ENCODE data around the gene HHIPL1.
A peak's percentile ranks its signal among the peaks of the same experiment; 100 is the strongest.

The HHIPL1 gene

GRCh38 chr14:99604278-99604765, 40.6 kb upstream of the HHIPL1 start:
- H3K9me3 ChIP-seq = no peaks in the 10 kb centered on the region
- H3K4me3 ChIP-seq = peak overlapping the region; percentile 76
- peaks cover 25% of the 10 kb centered on the region for H3K4me1 ChIP-seq
- DNase-seq (ENCODE audit: low spot score in 2 of 2) = peak; percentile 93 to 95
- no peaks in the 10 kb centered on the region for H3K27me3 ChIP-seq (ENCODE audit: low read depth)
- peaks cover 6% of the 10 kb centered on the region; the same call in 1 of the 2 replicates for H3K36me3 ChIP-seq (replicated peaks)
- in situ Hi-C loops (cut with MboI; ENCODE audit: low sequenced_read_pairs) = no loop called here

GRCh38 chr14:99604766-99605298, 40.1 kb upstream of the HHIPL1 start:
- peak overlapping the region; percentile 76 for H3K4me3 ChIP-seq
- H3K4me1 ChIP-seq = peaks cover 20% of the 10 kb centered on the region
- no peaks in the 10 kb centered on the region for H3K27me3 ChIP-seq (ENCODE audit: low read depth)
- DNase-seq (ENCODE audit: low spot score in 2 of 2) = peak in 1 of 2 experiments; percentile 74
- H3K36me3 ChIP-seq (replicated peaks) = peaks cover 6% of the 10 kb centered on the region; the same call in 1 of the 2 replicates
- no peaks in the 10 kb centered on the region for H3K9me3 ChIP-seq
- in situ Hi-C loops (cut with MboI; ENCODE audit: low sequenced_read_pairs) = no loop called here

- in situ Hi-C loops (cut with MboI; ENCODE audit: low sequenced_read_pairs) = no loop called here
- Histone ChIP-seq H3K27me3 (ENCODE audit: low read depth) (no peaks in the 10 kb centered on the region), H3K4me3 (peak overlapping the region; percentile 76), H3K36me3 (replicated peaks) (peaks cover 6% of the 10 kb centered on the region; the same call in 1 of the 2 replicates), H3K9me3 (no peaks in the 10 kb centered on the region), H3K4me1 (peaks cover 14% of the 10 kb centered on the region)
- peak; percentile 60 to 82 for DNase-seq (ENCODE audit: low spot score in 2 of 2)
Observed at GRCh38 chr14:99605299-99605961, 39.5 kb upstream of the HHIPL1 start.

GRCh38 chr14:99606359-99606758, 38.6 kb upstream of the HHIPL1 start:
- no peaks in the 10 kb centered on the region for H3K9me3 ChIP-seq
- peaks cover 6% of the 10 kb centered on the region; the same call in 1 of the 2 replicates for H3K36me3 ChIP-seq (replicated peaks)
- no peak overlapping the region for H3K4me3 ChIP-seq
- in situ Hi-C loops (cut with MboI; ENCODE audit: low sequenced_read_pairs) = no loop called here
- no peak for DNase-seq (ENCODE audit: low spot score in 2 of 2)
- no peaks in the 10 kb centered on the region for H3K27me3 ChIP-seq (ENCODE audit: low read depth)
- H3K4me1 ChIP-seq = peaks cover 6% of the 10 kb centered on the region

GRCh38 chr14:99608591-99608990, 36.3 kb upstream of the HHIPL1 start:
- H3K36me3 ChIP-seq (replicated peaks) = no peaks in the 10 kb centered on the region
- in situ Hi-C loops (cut with MboI; ENCODE audit: low sequenced_read_pairs) = no loop called here
- no peak overlapping the region for H3K4me3 ChIP-seq
- peaks cover 4% of the 10 kb centered on the region; the same call in 1 of the 2 replicates for H3K4me1 ChIP-seq
- no peaks in the 10 kb centered on the region for H3K9me3 ChIP-seq
- no peaks in the 10 kb centered on the region for H3K27me3 ChIP-seq (ENCODE audit: low read depth)
- no peak for DNase-seq (ENCODE audit: low spot score in 2 of 2)

- Histone ChIP-seq H3K4me1 (peaks cover 4% of the 10 kb centered on the region; the same call in 1 of the 2 replicates), H3K36me3 (replicated peaks) (no peaks in the 10 kb centered on the region), H3K4me3 (no peak overlapping the region), H3K9me3 (no peaks in the 10 kb centered on the region), H3K27me3 (ENCODE audit: low read depth) (no peaks in the 10 kb centered on the region)
- no peak for DNase-seq (ENCODE audit: low spot score in 2 of 2)
- in situ Hi-C loops (cut with MboI; ENCODE audit: low sequenced_read_pairs) = no loop called here
Observed at GRCh38 chr14:99609245-99610170, 35.4 kb upstream of the HHIPL1 start.

GRCh38 chr14:99611646-99612045, 33.3 kb upstream of the HHIPL1 start:
- no peak for DNase-seq (ENCODE audit: low spot score in 2 of 2)
- Histone ChIP-seq H3K4me3 (no peak overlapping the region), H3K4me1 (no peaks in the 10 kb centered on the region), H3K36me3 (replicated peaks) (no peaks in the 10 kb centered on the region), H3K27me3 (ENCODE audit: low read depth) (no peaks in the 10 kb centered on the region), H3K9me3 (no peaks in the 10 kb centered on the region)
- in situ Hi-C loops (cut with MboI; ENCODE audit: low sequenced_read_pairs) = no loop called here

- in situ Hi-C loops (cut with MboI; ENCODE audit: low sequenced_read_pairs) = no loop called here
- no peaks in the 10 kb centered on the region for H3K9me3 ChIP-seq
- no peak for DNase-seq (ENCODE audit: low spot score in 2 of 2)
- no peak overlapping the region for H3K4me3 ChIP-seq
- no peaks in the 10 kb centered on the region for H3K36me3 ChIP-seq (replicated peaks)
- H3K4me1 ChIP-seq = no peaks in the 10 kb centered on the region
- no peaks in the 10 kb centered on the region for H3K27me3 ChIP-seq (ENCODE audit: low read depth)
Observed at GRCh38 chr14:99612071-99612737, 32.7 kb upstream of the HHIPL1 start.

- no peak for DNase-seq (ENCODE audit: low spot score in 2 of 2)
- Histone ChIP-seq H3K4me3 (no peak overlapping the region), H3K36me3 (replicated peaks) (no peaks in the 10 kb centered on the region), H3K27me3 (ENCODE audit: low read depth) (no peaks in the 10 kb centered on the region), H3K9me3 (no peaks in the 10 kb centered on the region), H3K4me1 (no peaks in the 10 kb centered on the region)
- in situ Hi-C loops (cut with MboI; ENCODE audit: low sequenced_read_pairs) = no loop called here
Observed at GRCh38 chr14:99612738-99613330, 32.1 kb upstream of the HHIPL1 start.

- Histone ChIP-seq H3K4me1 (no peaks in the 10 kb centered on the region), H3K4me3 (no peak overlapping the region), H3K27me3 (ENCODE audit: low read depth) (no peaks in the 10 kb centered on the region), H3K9me3 (no peaks in the 10 kb centered on the region), H3K36me3 (replicated peaks) (no peaks in the 10 kb centered on the region)
- no peak for DNase-seq (ENCODE audit: low spot score in 2 of 2)
- in situ Hi-C loops (cut with MboI; ENCODE audit: low sequenced_read_pairs) = no loop called here
Observed at GRCh38 chr14:99615497-99616157, 29.3 kb upstream of the HHIPL1 start.

GRCh38 chr14:99616832-99617800, 27.8 kb upstream of the HHIPL1 start:
- in situ Hi-C loops (cut with MboI; ENCODE audit: low sequenced_read_pairs) = no loop called here
- H3K4me1 ChIP-seq = no peaks in the 10 kb centered on the region
- no peak for DNase-seq (ENCODE audit: low spot score in 2 of 2)

More at GRCh38 chr14:99616832-99617800, 27.8 kb upstream of the HHIPL1 start:
- Histone ChIP-seq H3K4me3 (no peak overlapping the region), H3K36me3 (replicated peaks) (no peaks in the 10 kb centered on the region), H3K27me3 (ENCODE audit: low read depth) (no peaks in the 10 kb centered on the region), H3K9me3 (no peaks in the 10 kb centered on the region)
